Esophagus muscularis mucosa (tissue), 3 donors: Measurements from ENCODE around the gene STK4.

Source experiments
- CTCF ChIP-seq, 3 experiments: fragments of 200-600 bp in 2 of 3; fragments of 450-650 bp in 1 of 3; sonication (generic) in 2 of 3; IDR thresholded peaks; one replicate each; pipeline ENCODE4 v1.5.1; 2017 to 2019; ENCODE audit warnings: antibody characterized with exemption in 3 of 3, mild to moderate bottlenecking in 2 of 3, moderate library complexity in 1 of 3
- POLR2A ChIP-seq: fragments of 450-650 bp; IDR thresholded peaks from one replicate; pipeline ENCODE4 v1.6.1; 2017; ENCODE audit warnings: antibody characterized with exemption, moderate library complexity, mild to moderate bottlenecking, low read depth
- POLR2AphosphoS5 ChIP-seq, 2 donors: sonication (generic); formaldehyde crosslinking; IDR thresholded peaks; one replicate each; pipeline ENCODE4 v1.6.1; 2017; ENCODE audit warnings: antibody characterized with exemption in 2 of 2

GRCh38 chr20:45036044-45036755, 69.9 kb downstream of the STK4 start:
- no peak for TF ChIP-seq POLR2A
- peak in 1 of 2 donors; percentile 47 for TF ChIP-seq POLR2AphosphoS5 (IDR thresholded peaks at IDR 0.05)
- TF ChIP-seq CTCF (IDR thresholded peaks at IDR 0.05): no peak
